Activated CD4-positive, alpha-beta T cell treated with anti-CD3 and anti-CD28 coated beads for 1 hour (primary cell): ENCODE results near the gene RREB1.
"Not testable (repeated sequence)": the region's sequence is repeated elsewhere in the genome, so short reads cannot be mapped to it uniquely, and the experiment has no call there.

ENCODE experiments used
- DNase-seq: peaks from one replicate; pipeline ENCODE4 v3.0.0-alpha.2; 2020

RREB1 gene

GRCh38 chr6:7147051-7147671 lies 39.4 kb downstream of the RREB1 start:
- no peak for DNase-seq

- no peak for DNase-seq
These were observed 40.5 kb downstream of the RREB1 start for GRCh38 chr6:7148100-7148822.

- DNase-seq = no peak
These were observed 42.8 kb downstream of the RREB1 start for GRCh38 chr6:7150381-7151064.

- DNase-seq = no peak
These were observed 43.6 kb downstream of the RREB1 start for GRCh38 chr6:7151381-7151780.

GRCh38 chr6:7152462-7152861 lies 44.7 kb downstream of the RREB1 start:
- no peak for DNase-seq

GRCh38 chr6:7153789-7154188 lies 46.0 kb downstream of the RREB1 start:
- DNase-seq = no peak

- no peak for DNase-seq
These were observed 46.8 kb downstream of the RREB1 start for GRCh38 chr6:7154341-7155139.

GRCh38 chr6:7155871-7156579 lies 48.3 kb downstream of the RREB1 start:
- DNase-seq = no peak

- no peak for DNase-seq
These were observed 49.0 kb downstream of the RREB1 start for GRCh38 chr6:7156643-7157278.

GRCh38 chr6:7157307-7157706 lies 49.5 kb downstream of the RREB1 start:
- DNase-seq = not testable (repeated sequence)

GRCh38 chr6:7157752-7158616 lies 50.2 kb downstream of the RREB1 start:
- no peak for DNase-seq

GRCh38 chr6:7159790-7160525 lies 52.2 kb downstream of the RREB1 start:
- DNase-seq = no peak

GRCh38 chr6:7161253-7161623 lies 53.5 kb downstream of the RREB1 start:
- DNase-seq = no peak

- no peak for DNase-seq
These were observed 54.1 kb downstream of the RREB1 start for GRCh38 chr6:7161845-7162244.

- DNase-seq = no peak
These were observed 55.9 kb downstream of the RREB1 start for GRCh38 chr6:7163661-7164071.

- DNase-seq = no peak
These were observed 56.8 kb downstream of the RREB1 start for GRCh38 chr6:7164536-7165001.

- no peak for DNase-seq
These were observed 57.5 kb downstream of the RREB1 start for GRCh38 chr6:7165002-7165889.

GRCh38 chr6:7165890-7166267 lies 58.1 kb downstream of the RREB1 start:
- DNase-seq = no peak
